ENCODE results near the gene IMP3. TPM values are rescaled to one million over a fixed set of nuclear protein-coding genes. Genes with fewer than 3 reads are reported as not detected.

The IMP3 gene, protein sequence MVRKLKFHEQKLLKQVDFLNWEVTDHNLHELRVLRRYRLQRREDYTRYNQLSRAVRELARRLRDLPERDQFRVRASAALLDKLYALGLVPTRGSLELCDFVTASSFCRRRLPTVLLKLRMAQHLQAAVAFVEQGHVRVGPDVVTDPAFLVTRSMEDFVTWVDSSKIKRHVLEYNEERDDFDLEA
- 139 and 210 TPM in 2 replicates for total RNA-seq

DNA sequence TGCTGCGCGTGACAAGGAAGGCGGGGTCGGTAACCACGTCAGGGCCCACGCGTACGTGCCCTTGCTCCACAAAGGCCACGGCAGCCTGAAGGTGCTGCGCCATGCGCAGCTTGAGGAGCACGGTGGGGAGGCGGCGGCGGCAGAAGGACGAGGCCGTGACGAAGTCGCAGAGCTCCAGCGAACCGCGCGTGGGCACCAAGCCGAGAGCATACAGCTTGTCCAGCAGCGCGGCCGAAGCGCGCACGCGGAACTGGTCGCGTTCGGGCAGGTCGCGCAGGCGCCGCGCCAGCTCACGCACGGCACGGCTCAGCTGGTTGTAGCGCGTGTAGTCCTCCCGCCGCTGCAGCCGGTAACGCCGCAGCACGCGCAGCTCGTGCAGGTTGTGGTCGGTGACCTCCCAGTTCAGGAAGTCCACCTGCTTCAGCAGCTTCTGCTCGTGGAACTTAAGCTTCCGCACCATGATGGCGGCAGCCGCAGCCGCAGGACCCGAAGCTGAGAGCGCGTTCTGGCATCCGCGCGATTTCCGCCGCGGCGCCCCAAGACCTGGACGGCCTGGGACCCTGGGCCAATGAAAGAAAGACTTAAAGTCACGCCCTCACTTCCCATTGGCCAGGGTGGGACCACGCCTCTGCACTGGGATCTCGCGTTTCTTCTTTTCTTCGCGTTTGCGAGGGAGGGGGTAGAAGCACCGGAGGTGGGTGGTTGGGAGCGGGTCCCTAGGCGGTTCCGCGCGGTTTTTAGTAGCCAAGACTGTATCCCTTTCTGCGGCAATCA is at the start of gene IMP3:
Gene IMP3, minus strand, starts transcription at position 516 of the 774 bp plus-strand sequence. Its CDS starts 56 bp downstream, at position 460.

DNA sequence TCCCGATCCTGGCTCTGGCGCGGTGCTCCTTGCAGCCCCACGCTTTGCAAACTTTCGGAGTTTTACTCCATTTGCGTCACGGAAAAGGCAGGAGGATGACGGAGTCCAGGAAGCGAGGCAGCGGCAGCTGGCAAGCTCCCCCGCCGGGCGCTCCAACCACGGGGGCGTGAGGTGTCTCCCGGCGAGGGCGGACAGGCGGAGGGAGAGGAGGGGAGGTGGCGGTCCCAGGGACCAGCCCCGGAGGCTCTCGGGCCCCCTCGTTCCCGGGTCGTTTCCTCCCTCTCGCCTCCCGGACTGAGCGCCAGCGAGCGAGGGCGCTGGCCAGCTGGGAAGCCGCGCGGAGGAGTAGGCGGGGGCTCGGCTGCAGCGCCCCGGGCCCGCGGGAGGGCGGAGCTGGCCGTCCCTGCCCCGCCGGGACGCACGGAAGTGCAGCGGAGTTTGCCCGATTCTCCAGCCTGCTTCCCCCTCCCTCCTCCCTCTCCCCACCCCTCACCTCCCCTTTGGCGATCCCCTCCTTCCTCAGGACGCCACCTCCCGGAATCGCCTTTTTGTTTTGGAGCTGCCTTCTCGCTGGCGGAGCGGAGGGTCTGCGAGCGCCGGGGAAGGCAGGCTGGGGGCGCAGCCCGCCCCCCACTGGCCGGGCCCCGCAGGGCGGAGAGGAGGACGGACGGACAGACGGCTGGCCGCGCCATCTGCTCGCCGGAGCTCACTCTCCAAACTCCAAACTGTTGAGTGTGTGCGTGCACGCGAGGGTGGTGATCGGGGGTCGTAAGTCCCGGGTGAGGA is 7.5 kb upstream of the IMP3 start, which contains the start of gene SNX33:
Gene SNX33, plus strand, starts transcription at position 543 of the 786 bp plus-strand sequence. CDS start 1,191 bp downstream, outside the sequence.

DNA sequence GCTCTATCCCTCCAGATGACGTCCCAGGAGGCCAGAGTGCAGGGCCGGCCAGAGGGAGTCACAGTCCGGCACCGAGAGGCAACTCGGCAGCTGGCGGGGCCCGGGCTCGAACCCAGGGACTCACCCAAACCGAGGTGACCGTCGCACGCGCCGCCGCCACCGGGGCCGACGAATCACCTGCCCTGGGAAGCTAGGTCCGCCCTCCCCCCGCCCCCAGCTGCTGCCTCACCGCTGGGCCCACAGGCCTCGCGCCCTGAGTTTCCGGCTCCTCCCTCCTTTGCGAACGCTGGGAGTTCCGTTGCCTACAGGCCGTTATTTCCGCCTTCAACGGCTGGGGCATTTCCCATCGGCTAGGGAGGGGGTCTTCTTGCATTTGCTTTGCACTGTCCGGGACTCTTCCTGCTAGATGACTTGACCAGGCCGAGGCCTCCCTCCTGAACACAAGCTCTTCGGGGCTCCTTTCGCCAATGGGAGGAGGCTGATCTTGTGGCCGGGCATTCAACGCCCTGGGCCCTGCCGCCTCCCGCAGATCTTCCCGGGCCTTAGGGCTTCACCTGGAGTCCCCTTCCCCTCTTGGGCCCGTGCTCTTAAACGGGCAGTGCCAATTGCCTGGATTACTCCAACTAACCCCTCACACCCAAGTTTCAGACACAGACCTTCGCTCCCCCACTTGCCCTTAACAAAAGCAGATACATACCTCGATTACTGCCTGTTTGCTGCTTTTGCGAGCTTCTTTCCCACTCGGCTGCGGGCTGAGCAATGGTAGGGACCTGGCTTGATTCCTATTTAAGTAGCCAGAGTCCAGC is 14.3 kb downstream of the IMP3 start, which contains the start of gene SNUPN:
Gene SNUPN, minus strand, starts transcription at position 184 of the 806 bp plus-strand sequence. CDS start 4,674 bp downstream, outside the sequence.

Other genes starting within 250 kb of the IMP3 start
- gene SIN3A, start 188.5 kb downstream of the IMP3 start, total RNA-seq, result 24.8 and 27.7 TPM in 2 replicates
- 10.1 and 18.0 TPM in 2 replicates for gene PTPN9, start 60.9 kb downstream of the IMP3 start, total RNA-seq
- 30.4 and 32.6 TPM in 2 replicates for gene SNUPN, start 14.5 kb downstream of the IMP3 start, total RNA-seq
- 17.5 and 28.3 TPM in 2 replicates for gene SNX33, start 7.7 kb upstream of the IMP3 start, total RNA-seq
- 73.2 and 91.5 TPM in 2 replicates for gene CSPG4, start 72.6 kb upstream of the IMP3 start, total RNA-seq
- gene UBE2Q2, start 203.2 kb upstream of the IMP3 start, total RNA-seq, result 23.6 and 29.7 TPM in 2 replicates

All from airway epithelial cell (primary cell).